H1 (cell line): ENCODE measurements around the gene GJA5. TPM values are rescaled to one million over a fixed set of nuclear protein-coding genes. Genes with fewer than 3 reads are reported as not detected.

Experiments used
- CTCF ChIA-PET: fragments of 300-600 bp; sonication (Branson Sonifier 250); formaldehyde crosslinking; loops from one replicate; lab custom pipeline; 2021; ENCODE audit not compliant: partially characterized antibody; lab: Charles Lee
- POLR2A ChIA-PET: fragments of 300-600 bp; sonication (Branson Sonifier 250); formaldehyde crosslinking; loops from one replicate; lab custom pipeline; 2021; ENCODE audit warnings: inconsistent platforms; ENCODE audit not compliant: partially characterized antibody; lab: Charles Lee
- DNase-seq, 2 experiments: peaks; one replicate each; pipeline versions ENCODE4 v3.0.0 to v3.0.0-alpha.2; 2010 to 2022; ENCODE audit warnings: low spot score in 2 of 2, low read depth in 1 of 2, mixed read lengths in 1 of 2
- FAIRE-seq: peaks from 2 replicates; lab custom pipeline; 2011; peaks lifted over from hg19 to GRCh38; lab: Jason Lieb, UNC
- H2AFZ ChIP-seq: 2 replicates; pipeline ENCODE4 v1.8.1; 2012; ENCODE audit warnings: low read length, inconsistent platforms
- H2AK5ac ChIP-seq: 2 replicates; pipeline ENCODE4 v1.6.1; 2013; ENCODE audit warnings: low read depth, low read length
- H2BK120ac ChIP-seq: replicated peaks from 2 replicates; pipeline ENCODE3; 2013; ENCODE audit warnings: low read depth, low read length, inconsistent platforms
- H2BK12ac ChIP-seq: 2 replicates; pipeline ENCODE4 v1.6.1; 2013; ENCODE audit warnings: low read depth, low read length
- H2BK15ac ChIP-seq: 2 replicates; pipeline ENCODE4 v1.6.1; 2013; ENCODE audit warnings: low read length
- H2BK20ac ChIP-seq: 2 replicates; pipeline ENCODE4 v1.6.1; 2013; ENCODE audit warnings: low read length
- H2BK5ac ChIP-seq: 2 replicates; pipeline ENCODE4 v1.6.1; 2013; ENCODE audit warnings: low read depth, low read length
- H3K14ac ChIP-seq: 2 replicates; pipeline ENCODE4 v1.6.1; 2013; ENCODE audit warnings: inconsistent platforms; ENCODE audit not compliant: insufficient read length
- H3K18ac ChIP-seq: 2 replicates; pipeline ENCODE4 v1.6.1; 2013; ENCODE audit warnings: low read length; ENCODE audit errors: extremely low read depth
- H3K23ac ChIP-seq: 2 replicates; pipeline ENCODE4 v1.6.1; 2013; ENCODE audit warnings: inconsistent platforms; ENCODE audit not compliant: insufficient read length
- H3K23me2 ChIP-seq: 2 replicates; pipeline ENCODE4 v1.6.1; 2013; ENCODE audit warnings: low read depth, low read length
- H3K27ac ChIP-seq: 2 replicates; pipeline ENCODE4 v1.6.1; 2011; ENCODE audit warnings: low read depth, low read length, inconsistent platforms
- H3K27me3 ChIP-seq, 4 experiments: replicated peaks in 1 of 4; 1 replicate in 1 of 4; 2 replicates in 3 of 4; pipeline versions ENCODE4 v1.6.1 to v1.8.1; 2011 to 2013; ENCODE audit warnings: low read length in 3 of 4, mild to moderate bottlenecking in 3 of 4, inconsistent platforms in 2 of 4, mixed read lengths in 2 of 4, moderate library complexity in 1 of 4; ENCODE audit not compliant: control insufficient read depth in 3 of 4, insufficient read depth in 3 of 4; ENCODE audit errors: extremely low read depth in 1 of 4
- H3K36me3 ChIP-seq, 4 experiments: 2 replicates each; pipeline versions ENCODE4 v1.6.1 to v1.8.1; 2011 to 2013; ENCODE audit warnings: mild to moderate bottlenecking in 4 of 4, low read length in 3 of 4, moderate library complexity in 2 of 4, control low read depth in 1 of 4, inconsistent platforms in 1 of 4; ENCODE audit not compliant: insufficient read depth in 4 of 4, control insufficient read depth in 2 of 4
- H3K4ac ChIP-seq: replicated peaks from 2 replicates; pipeline ENCODE3; 2013; ENCODE audit warnings: low read length, low read depth, mixed read lengths, inconsistent platforms; ENCODE audit not compliant: insufficient read length
- H3K4me1 ChIP-seq, 4 experiments: replicated peaks in 1 of 4; 1 replicate in 1 of 4; 2 replicates in 3 of 4; pipeline versions ENCODE4 v1.6.1 to v1.8.1; 2011 to 2013; ENCODE audit warnings: low read length in 3 of 4, inconsistent platforms in 2 of 4, mixed read lengths in 1 of 4; ENCODE audit not compliant: insufficient read depth in 4 of 4, control insufficient read depth in 3 of 4
- H3K4me2 ChIP-seq, 2 experiments: 2 replicates each; pipeline versions ENCODE4 v1.6.1 to v1.8.1; 2011 to 2013; ENCODE audit warnings: low read depth in 2 of 2, low read length in 2 of 2, control low read depth in 1 of 2, inconsistent platforms in 1 of 2, mild to moderate bottlenecking in 1 of 2; ENCODE audit not compliant: insufficient read depth in 1 of 2
- H3K4me3 ChIP-seq, 4 experiments: fragments of 200-600, 300-600 bp in 1 of 4; sonication (generic), shearing (Covaris generic), sonication (Bioruptor Twin) in 1 of 4; 2 replicates each; pipeline versions ENCODE4 v1.5.1 to v1.8.1; 2011 to 2016; ENCODE audit warnings: low read length in 4 of 4, low read depth in 3 of 4, control low read depth in 2 of 4, inconsistent platforms in 2 of 4, mild to moderate bottlenecking in 2 of 4, mixed read lengths in 1 of 4, moderate library complexity in 1 of 4; ENCODE audit not compliant: insufficient read depth in 2 of 4; ENCODE audit errors: extremely low read depth in 1 of 4
- H3K56ac ChIP-seq: replicated peaks from 2 replicates; pipeline ENCODE3; 2013; ENCODE audit warnings: low read depth, mild to moderate bottlenecking, mixed read lengths, low read length, inconsistent platforms; ENCODE audit not compliant: insufficient read length
- H3K79me1 ChIP-seq: 2 replicates; pipeline ENCODE4 v1.6.1; 2013; ENCODE audit warnings: low read depth, low read length, control low read depth
- H3K79me2 ChIP-seq, 2 experiments: 2 replicates each; pipeline versions ENCODE4 v1.6.1 to v1.8.1; 2012 to 2013; ENCODE audit warnings: low read length in 2 of 2, mild to moderate bottlenecking in 2 of 2, inconsistent platforms in 1 of 2; ENCODE audit not compliant: insufficient read depth in 2 of 2, control insufficient read depth in 1 of 2
- H3K9ac ChIP-seq, 4 experiments: replicated peaks in 1 of 4; 1 replicate in 1 of 4; 2 replicates in 3 of 4; pipeline versions ENCODE4 v1.6.1 to v1.8.1; 2011 to 2013; ENCODE audit warnings: low read depth in 3 of 4, low read length in 3 of 4, control low read depth in 2 of 4, mild to moderate bottlenecking in 2 of 4, moderate library complexity in 2 of 4, inconsistent platforms in 1 of 4; ENCODE audit errors: extremely low read depth in 1 of 4
- H3K9me3 ChIP-seq, 2 experiments: 2 replicates each; pipeline versions ENCODE4 v1.6.1 to v1.8.1; 2012 to 2013; ENCODE audit warnings: mild to moderate bottlenecking in 2 of 2, moderate library complexity in 2 of 2, control low read depth in 1 of 2, inconsistent platforms in 1 of 2, low read depth in 1 of 2, low read length in 1 of 2, mixed read lengths in 1 of 2; ENCODE audit not compliant: insufficient read depth in 2 of 2
- H4K20me1 ChIP-seq, 2 experiments: replicated peaks in 1 of 2; 2 replicates each; pipeline versions ENCODE3 to v1.8.1; 2011 to 2013; ENCODE audit warnings: inconsistent platforms in 2 of 2, low read length in 2 of 2, mild to moderate bottlenecking in 1 of 2; ENCODE audit not compliant: insufficient read depth in 2 of 2, control insufficient read depth in 1 of 2
- H4K5ac ChIP-seq: 2 replicates; pipeline ENCODE4 v1.6.1; 2013; ENCODE audit warnings: low read length, low read depth, mixed read lengths, inconsistent platforms; ENCODE audit not compliant: insufficient read length
- H4K8ac ChIP-seq: 2 replicates; pipeline ENCODE4 v1.8.0; 2013; ENCODE audit warnings: mild to moderate bottlenecking, moderate library complexity, low read length, inconsistent platforms; ENCODE audit not compliant: insufficient read depth; ENCODE audit errors: extremely low read depth
- H4K91ac ChIP-seq: replicated peaks from 2 replicates; pipeline ENCODE3; 2013; ENCODE audit warnings: low read length, mixed read lengths, inconsistent platforms; ENCODE audit not compliant: insufficient read length
- CBX8 ChIP-seq: fragments of 300-800, 300-1000 bp; sonication (generic); IDR thresholded peaks from 2 replicates; pipeline ENCODE4 v1.7.1; 2016; ENCODE audit warnings: low read depth, low read length, borderline replicate concordance
- CTCF ChIP-seq, 3 experiments: IDR thresholded peaks; 1 replicate in 2 of 3; 2 replicates in 1 of 3; pipeline versions ENCODE4 v1.5.1 to v1.6.1; 2011; ENCODE audit warnings: low read length in 3 of 3, mild to moderate bottlenecking in 3 of 3, inconsistent platforms in 2 of 3, low read depth in 1 of 3, moderate library complexity in 1 of 3; ENCODE audit not compliant: insufficient read depth in 1 of 3; ENCODE audit errors: control extremely low read depth in 1 of 3
- EGR1 ChIP-seq: IDR thresholded peaks from 2 replicates; pipeline ENCODE4 v1.6.1; 2011; ENCODE audit warnings: low read depth, low read length, borderline replicate concordance
- EZH2 ChIP-seq: fragments of 200-600 bp; sonication (generic); IDR thresholded peaks from 2 replicates; pipeline ENCODE4 v1.7.1; 2012; ENCODE audit warnings: low read depth, mild to moderate bottlenecking, moderate library complexity, low read length, inconsistent platforms; ENCODE audit not compliant: severe bottlenecking
- HDAC2 ChIP-seq, 2 experiments: fragments of 300-600 bp in 1 of 2; sonication (generic) in 1 of 2; IDR thresholded peaks; 2 replicates each; pipeline ENCODE4 v1.6.1; 2011 to 2012; ENCODE audit warnings: low read depth in 2 of 2, low read length in 2 of 2, mild to moderate bottlenecking in 2 of 2, moderate library complexity in 2 of 2, borderline replicate concordance in 1 of 2, inconsistent platforms in 1 of 2
- KDM4A ChIP-seq: IDR thresholded peaks from one replicate; pipeline ENCODE4 v1.7.1; 2012; ENCODE audit warnings: low read depth, mild to moderate bottlenecking, moderate library complexity, low read length, inconsistent platforms; ENCODE audit not compliant: severe bottlenecking
- MAFK ChIP-seq: IDR thresholded peaks from 2 replicates; pipeline ENCODE4 v1.6.1; 2012; ENCODE audit warnings: low read depth, mild to moderate bottlenecking, improper control_type of control experiment, low read length
- PHF8 ChIP-seq: fragments of 200-600 bp; sonication (generic); conservative IDR thresholded peaks from 2 replicates; pipeline ENCODE4 v1.7.1; 2012; ENCODE audit warnings: low read depth, mild to moderate bottlenecking, inconsistent platforms, low read length, moderate library complexity
- YY1 ChIP-seq: IDR thresholded peaks from 2 replicates; pipeline ENCODE4 v1.6.1; 2011; ENCODE audit warnings: low read depth, mild to moderate bottlenecking, low read length
- ZNF274 ChIP-seq: IDR thresholded peaks from 2 replicates; pipeline ENCODE4 v1.7.0; 2012; ENCODE audit warnings: low read length, borderline replicate concordance; ENCODE audit errors: extremely low read depth
- WGBS, 2 experiments: shearing (Covaris generic) in 1 of 2; methylation state at CpG; one replicate each; pipeline versions ENCODE4 v1.1.6 to v1.1.7; 2013 to 2015; ENCODE audit warnings: low lambda C conversion rate in 2 of 2, mixed read lengths in 2 of 2, inconsistent platforms in 1 of 2, low coverage in 1 of 2, missing lambda C conversion rate in 1 of 2; ENCODE audit not compliant: insufficient replicate concordance in 2 of 2, insufficient coverage in 1 of 2, insufficient read length in 1 of 2; ENCODE audit errors: extremely low coverage in 1 of 2, missing lambda C conversion rate in 1 of 2; 5-methylcytosine and 5-hydroxymethylcytosine counted together
- polyA plus RNA-seq, 7 experiments: library from polyadenylated mRNA; depleted of rRNA in 3 of 7; stranded (reverse) in 5 of 7; unstranded in 2 of 7; fragments of >200 nt in 5 of 7; fragments of 200-250 nt in 2 of 7; gene quantifications; 1 replicate in 5 of 7; 2 replicates in 1 of 7; 4 replicates in 1 of 7; pipeline versions ENCODE4 v1.2.1 to v1.2.3, GENCODE V29; 2011 to 2013; ENCODE audit warnings: missing spikeins in 2 of 7, mixed read lengths in 2 of 7
- total RNA-seq: library from RNA; stranded (reverse); fragmentation: NEBNext Ultra II Directional; extraction: Animal tissue kit (Norgen Biotek cat#: 25700); gene quantifications from 2 replicates; pipeline ENCODE4 v1.2.1, GENCODE V29; 2021

The GJA5 gene
- total and polyA plus RNA-seq, 2 of the 8 experiments (the other 6 are each of a cell fraction or from before 2014, with no cell fraction given), result 1.2 to 2.7 TPM

DNA sequence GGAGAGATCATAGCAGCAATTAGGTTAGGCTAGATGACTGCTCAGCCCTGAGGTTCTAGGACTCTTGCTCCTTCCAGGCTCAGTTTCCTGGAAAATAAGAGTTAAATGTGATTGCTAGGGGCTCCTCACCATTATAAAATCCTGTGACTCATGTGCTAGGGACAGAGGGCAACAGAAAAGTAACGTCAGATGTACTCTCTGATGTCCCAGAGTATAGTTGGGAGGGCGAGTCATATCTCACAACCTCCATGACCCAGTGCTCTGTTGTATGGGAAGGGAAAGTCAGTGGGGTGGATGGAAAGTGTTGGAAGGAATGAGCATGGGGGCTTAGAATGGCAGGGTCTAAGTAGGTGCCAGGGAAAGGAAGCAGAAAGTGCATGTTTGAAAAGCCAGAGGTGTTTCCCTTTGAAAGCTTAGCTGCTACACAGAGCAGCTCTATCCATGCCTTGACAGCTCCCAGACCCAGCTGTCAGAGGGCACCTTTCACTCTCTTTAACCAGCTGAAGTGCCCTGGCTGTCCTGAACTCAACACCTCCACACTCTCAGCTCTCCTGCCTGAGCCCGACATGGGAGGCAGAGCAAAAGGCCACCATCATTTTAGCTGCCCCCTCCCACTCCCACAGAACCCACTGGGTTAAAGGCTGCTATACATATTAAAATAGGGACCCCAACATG is 11.6 kb downstream of the GJA5 start:
- Histone ChIP-seq H3K56ac (no peak overlapping the region), H3K79me2 (no peaks in the 10 kb centered on the region), H3K9ac (no peak overlapping the region), H2AFZ (no peak overlapping the region), H3K27ac (no peak overlapping the region), H2BK5ac (no peak overlapping the region), H4K5ac (no peak overlapping the region), H3K18ac (no peak overlapping the region), H2BK15ac (no peak overlapping the region), H3K27me3 (no peaks in the 10 kb centered on the region), H3K79me1 (no peaks in the 10 kb centered on the region), H2AK5ac (0 out of 2 replicates have a peak overlapping the region, but pooled peaks have one; percentile 60), H3K36me3 (no peaks in the 10 kb centered on the region), H4K20me1 (no peaks in the 10 kb centered on the region), H3K23ac (no peak overlapping the region), H3K4me2 (no peak overlapping the region), H3K23me2 (no peaks in the 10 kb centered on the region), H4K8ac (no peak overlapping the region), H2BK20ac (no peak overlapping the region), H3K4ac (no peak overlapping the region), H3K4me3 (no peak overlapping the region), H2BK120ac (no peak overlapping the region), H3K4me1 (no peaks in the 10 kb centered on the region), H4K91ac (no peak overlapping the region), H2BK12ac (no peak overlapping the region), H3K14ac (no peak overlapping the region), H3K9me3 (no peaks in the 10 kb centered on the region)
- FAIRE-seq (no peak), DNase-seq (peak in 1 of 2 experiments; percentile 23)
- POLR2A ChIA-PET, result no interaction called here
- CTCF ChIA-PET, result interaction anchor here (1.0 to 1.5 kb wide), 4 partner anchors 25 to 142 kb away, joined by 3 to 4 read pairs (median 4); no protein-coding TSS in a partner anchor
- WGBS, 2 experiments, result 92% methylated on average over 3 of the region's 3 CpGs; no CpG with 5 or more reads in 1 of the 2 experiments
- TF ChIP-seq EGR1 (no peak), EZH2 (no peak), MAFK (no peak), CTCF (IDR thresholded peaks at IDR 0.05; ENCODE audit: control extremely low read depth in 1 of 3, insufficient read depth in 1 of 3, low read depth in 1 of 3, low read length in 3 of 3) (no peak), HDAC2 (IDR thresholded peaks at IDR 0.05; ENCODE audit: borderline replicate concordance in 1 of 2, low read depth in 2 of 2, low read length in 2 of 2) (no peak), CBX8 (no peak), ZNF274 (no peak), PHF8 (no peak), KDM4A (no peak), YY1 (no peak)
